Caco-2 (cell line): Measurements from ENCODE around the gene FAAP100. TPM values are rescaled to one million over a fixed set of nuclear protein-coding genes. Genes with fewer than 3 reads are reported as not detected.

ENCODE experiments used
- BruUV-seq: library from RNA; stranded (reverse); fragments of 400-500 nt; replicated peaks from 2 replicates; lab custom pipeline; 2021; lab: Mats Ljungman, UMichigan
- CTCF ChIA-PET: fragments of 300-600 bp; sonication (Branson Sonifier 250); formaldehyde crosslinking; loops from one replicate; lab custom pipeline; 2022; ENCODE audit warnings: antibody characterized with exemption; lab: Charles Lee
- POLR2A ChIA-PET: fragments of 300-600 bp; sonication (Branson Sonifier 250); formaldehyde crosslinking; loops from one replicate; lab custom pipeline; 2022; ENCODE audit warnings: antibody characterized with exemption; lab: Charles Lee
- DNase-seq, 2 experiments: peaks; one replicate each; pipeline versions ENCODE4 v3.0.0 to v3.0.0-alpha.2; 2020 to 2022
- H3K27me3 ChIP-seq: replicated peaks from 2 replicates; pipeline ENCODE4 v1.6.0; 2011; ENCODE audit warnings: low read length; ENCODE audit not compliant: control insufficient read depth, insufficient read depth
- H3K36me3 ChIP-seq: 2 replicates; pipeline ENCODE4 v1.5.1; 2011; ENCODE audit warnings: low read length; ENCODE audit not compliant: control insufficient read depth, insufficient read depth
- H3K4me1 ChIP-seq: fragments of 250-450 bp; sonication (Bioruptor Pico); 2 replicates; pipeline ENCODE4 v1.5.1; 2020; ENCODE audit warnings: mild to moderate bottlenecking
- H3K4me3 ChIP-seq: 2 replicates; pipeline ENCODE4 v1.5.1; 2011; ENCODE audit warnings: low read depth, mild to moderate bottlenecking, control low read depth, low read length
- H3K9me3 ChIP-seq: fragments of 250-450 bp; sonication (Bioruptor Pico); 2 replicates; pipeline ENCODE4 v1.5.1; 2020; ENCODE audit warnings: mild to moderate bottlenecking, moderate library complexity
- H3K27ac Mint-ChIP-seq: one replicate; pipeline ENCODE4 v1.8.0; 2022; ENCODE audit warnings: mixed read lengths; ENCODE audit not compliant: unreplicated experiment
- H3K27me3 Mint-ChIP-seq: one replicate; pipeline ENCODE4 v1.8.0; 2022; ENCODE audit warnings: mixed read lengths; ENCODE audit not compliant: insufficient read depth, unreplicated experiment
- H3K36me3 Mint-ChIP-seq: one replicate; pipeline ENCODE4 v1.8.0; 2022; ENCODE audit warnings: mild to moderate bottlenecking, mixed read lengths; ENCODE audit not compliant: insufficient read depth, unreplicated experiment
- H3K4me1 Mint-ChIP-seq: one replicate; pipeline ENCODE4 v1.8.0; 2022; ENCODE audit warnings: low read depth, mixed read lengths; ENCODE audit not compliant: unreplicated experiment
- H3K4me3 Mint-ChIP-seq: one replicate; pipeline ENCODE4 v1.8.0; 2022; ENCODE audit warnings: mild to moderate bottlenecking, moderate library complexity, mixed read lengths; ENCODE audit not compliant: unreplicated experiment
- H3K9me3 Mint-ChIP-seq: one replicate; pipeline ENCODE4 v1.8.0; 2022; ENCODE audit warnings: mixed read lengths; ENCODE audit not compliant: unreplicated experiment
- CTCF ChIP-seq, 2 experiments: fragments of 200-600 bp in 1 of 2; IDR thresholded peaks; 1 replicate in 1 of 2; 2 replicates in 1 of 2; pipeline versions ENCODE4 v1.5.1 to v1.8.0; 2011 to 2022; ENCODE audit warnings: antibody characterized with exemption in 1 of 2, control low read depth in 1 of 2, inconsistent platforms in 1 of 2, low read depth in 1 of 2, low read length in 1 of 2, mild to moderate bottlenecking in 1 of 2, moderate library complexity in 1 of 2; ENCODE audit not compliant: insufficient read depth in 1 of 2, severe bottlenecking in 1 of 2, unreplicated experiment in 1 of 2
- intact Hi-C: fragments of 100-400 bp; cut with micrococcal nuclease; formaldehyde crosslinking; loops from one replicate; pipeline ENCODE4 v1.10.0; 2022; ENCODE audit not compliant: unreplicated experiment
- total RNA-seq: library from RNA; stranded (reverse); gene quantifications from 2 replicates; pipeline ENCODE4 v1.2.3, GENCODE V29; 2022

FAAP100 gene
- total RNA-seq, 1 experiment from 2014 or later: 38.5 TPM

- intact Hi-C loops: loop anchor here (1.0 kb wide), 2 partner anchors 23 to 34 kb away; no protein-coding TSS in a partner anchor
- no peaks in the 10 kb centered on the region for H3K9me3 ChIP-seq
- Mint-ChIP-seq H3K9me3 (no peaks in the 10 kb centered on the region), H3K36me3 (peaks cover 87% of the 10 kb centered on the region), H3K27ac (peak overlapping the region; percentile 77), H3K4me3 (peak overlapping the region; percentile 90), H3K27me3 (no peaks in the 10 kb centered on the region), H3K4me1 (peaks cover 10% of the 10 kb centered on the region)
- peak overlapping the region; percentile 97 for H3K4me3 ChIP-seq
- ChIA-PET POLR2A (interaction anchor here (0.8 kb wide), 1 partner anchor 25 kb away, joined by 6 read pairs; the partner anchor contains the start of gene FSCN2), CTCF (interaction anchor here (0.8 kb wide), 1 partner anchor 15 kb away, joined by 3 read pairs; no protein-coding TSS in a partner anchor)
- peaks cover 2% of the 10 kb centered on the region; the same call in 1 of the 2 replicates for H3K36me3 ChIP-seq
- no peaks in the 10 kb centered on the region for H3K27me3 ChIP-seq
- TF ChIP-seq CTCF (IDR thresholded peaks at IDR 0.05; ENCODE audit: insufficient read depth in 1 of 2, low read depth in 1 of 2, low read length in 1 of 2, severe bottlenecking in 1 of 2, unreplicated experiment in 1 of 2): no peak
- BruUV-seq: TSS peak; percentile 40
- peak; percentile 71 to 87 for DNase-seq
- peaks cover 18% of the 10 kb centered on the region for H3K4me1 ChIP-seq
Observed at GRCh38 chr17:81553018-81553615, 964 bp upstream of the FAAP100 start.

DNA sequence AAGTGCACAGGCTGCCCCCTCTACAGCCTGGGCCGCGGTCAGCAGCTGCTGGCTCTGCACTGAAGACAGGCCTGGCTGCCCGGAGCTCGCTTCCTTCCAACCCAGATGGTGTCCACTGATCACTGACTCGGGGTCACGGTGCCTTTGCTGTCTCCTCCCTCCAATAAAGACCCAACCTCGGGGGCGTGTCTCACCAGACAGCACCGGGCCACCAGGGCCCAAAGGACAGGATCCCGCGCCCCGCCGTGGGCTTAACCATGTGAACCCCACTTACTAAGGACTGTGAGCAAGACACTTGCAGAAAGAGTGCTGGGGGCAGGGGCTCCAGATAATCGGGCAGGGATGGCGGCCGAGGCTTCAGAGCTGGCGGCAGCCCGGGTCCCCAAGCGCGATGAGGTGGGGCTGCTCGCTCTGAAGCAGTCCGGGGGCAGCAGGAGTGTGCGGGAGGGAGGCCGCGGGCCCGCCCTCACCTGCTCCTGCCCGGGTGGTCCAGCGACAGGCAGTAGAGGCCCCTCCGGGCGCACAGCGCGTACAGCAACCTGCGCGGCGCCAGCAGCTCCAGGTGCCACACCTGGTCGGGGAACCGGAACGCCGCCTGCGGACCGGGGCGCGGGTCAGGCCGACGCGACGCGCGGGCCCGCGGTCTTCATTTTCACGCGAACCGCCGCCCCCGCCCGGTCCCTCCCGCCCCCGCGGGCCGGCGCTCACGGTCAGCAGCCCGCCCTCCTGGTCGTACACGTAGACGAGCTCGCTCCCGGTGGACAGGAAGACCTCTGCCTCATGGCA, 502 bp downstream of the FAAP100 start:
- intact Hi-C loops: no loop called here
- peaks cover 82% of the 10 kb centered on the region for H3K36me3 Mint-ChIP-seq
- peaks cover 2% of the 10 kb centered on the region; the same call in 1 of the 2 replicates for H3K36me3 ChIP-seq
- no TSS peak for BruUV-seq
- H3K27me3 ChIP-seq: no peaks in the 10 kb centered on the region
- H3K27ac Mint-ChIP-seq: peak overlapping the region; percentile 78
- peak; percentile 42 to 63 for DNase-seq
- H3K4me1 ChIP-seq: peaks cover 12% of the 10 kb centered on the region
- TF ChIP-seq CTCF (IDR thresholded peaks at IDR 0.05; ENCODE audit: insufficient read depth in 1 of 2, low read depth in 1 of 2, low read length in 1 of 2, severe bottlenecking in 1 of 2, unreplicated experiment in 1 of 2): no peak
- no peaks in the 10 kb centered on the region for H3K9me3 Mint-ChIP-seq
- ChIA-PET CTCF (no interaction called here), POLR2A (interaction anchor here (0.6 to 1.1 kb wide), 5 partner anchors 9 to 256 kb away, joined by 4 to 8 read pairs (median 5); partner anchors contain the start of gene SLC38A10)
- H3K4me3 ChIP-seq: peak overlapping the region; percentile 97
- peaks cover 6% of the 10 kb centered on the region for H3K4me1 Mint-ChIP-seq
- peak overlapping the region; percentile 90 for H3K4me3 Mint-ChIP-seq
- H3K9me3 ChIP-seq: no peaks in the 10 kb centered on the region
- H3K27me3 Mint-ChIP-seq: no peaks in the 10 kb centered on the region

GRCh38 chr17:81550830-81551457, 1.2 kb downstream of the FAAP100 start:
- H3K36me3 Mint-ChIP-seq: peaks cover 82% of the 10 kb centered on the region
- no peaks in the 10 kb centered on the region for H3K9me3 ChIP-seq
- TF ChIP-seq CTCF (IDR thresholded peaks at IDR 0.05; ENCODE audit: insufficient read depth in 1 of 2, low read depth in 1 of 2, low read length in 1 of 2, severe bottlenecking in 1 of 2, unreplicated experiment in 1 of 2): no peak
- peaks cover 6% of the 10 kb centered on the region for H3K4me1 Mint-ChIP-seq
- peak overlapping the region; percentile 78 for H3K27ac Mint-ChIP-seq
- peak overlapping the region; percentile 90 for H3K4me3 Mint-ChIP-seq
- H3K4me1 ChIP-seq: peaks cover 5% of the 10 kb centered on the region
- TSS peak; percentile 15 for BruUV-seq
- H3K9me3 Mint-ChIP-seq: no peaks in the 10 kb centered on the region
- no peak for DNase-seq
- H3K4me3 ChIP-seq: peak overlapping the region; percentile 97
- ChIA-PET CTCF (no interaction called here), POLR2A (no interaction called here)
- no peaks in the 10 kb centered on the region for H3K27me3 Mint-ChIP-seq
- no peaks in the 10 kb centered on the region for H3K27me3 ChIP-seq
- H3K36me3 ChIP-seq: peaks cover 3% of the 10 kb centered on the region; the same call in 1 of the 2 replicates
- intact Hi-C loops: no loop called here
